HG03521 (cell line): Measurements from ENCODE around the gene WSCD2.
"Not testable (repeated sequence)": the region's sequence is repeated elsewhere in the genome, so short reads cannot be mapped to it uniquely, and the experiment has no call there.

ENCODE experiments used
- ATAC-seq: cut with Tn5 transposase; IDR thresholded peaks from one replicate; pipeline ENCODE4 v1.9.1; 2021; ENCODE audit warnings: mild to moderate bottlenecking, moderate library complexity; ENCODE audit not compliant: unreplicated experiment

The WSCD2 gene

GRCh38 chr12:108193493-108193892, 64.4 kb downstream of the WSCD2 start:
- no peak for ATAC-seq

- no peak for ATAC-seq
These were observed 64.8 kb downstream of the WSCD2 start for GRCh38 chr12:108193917-108194316.

GRCh38 chr12:108194585-108194984, 65.5 kb downstream of the WSCD2 start:
- ATAC-seq = no peak

- no peak for ATAC-seq
These were observed 67.2 kb downstream of the WSCD2 start for GRCh38 chr12:108196319-108196718.

GRCh38 chr12:108196921-108197320, 67.8 kb downstream of the WSCD2 start:
- ATAC-seq = no peak

GRCh38 chr12:108198043-108198442, 69.0 kb downstream of the WSCD2 start:
- no peak for ATAC-seq

GRCh38 chr12:108199106-108199505, 70.0 kb downstream of the WSCD2 start:
- ATAC-seq = no peak

- no peak for ATAC-seq
These were observed 72.7 kb downstream of the WSCD2 start for GRCh38 chr12:108201808-108202207.

GRCh38 chr12:108204117-108204987, 75.3 kb downstream of the WSCD2 start:
- no peak for ATAC-seq

- no peak for ATAC-seq
These were observed 76.8 kb downstream of the WSCD2 start for GRCh38 chr12:108205864-108206263.

- no peak for ATAC-seq
These were observed 79.0 kb downstream of the WSCD2 start for GRCh38 chr12:108207791-108208730.

- no peak for ATAC-seq
These were observed 80.9 kb downstream of the WSCD2 start for GRCh38 chr12:108210001-108210400.

- no peak for ATAC-seq
These were observed 82.1 kb downstream of the WSCD2 start for GRCh38 chr12:108211157-108211556.

- ATAC-seq = no peak
These were observed 84.9 kb downstream of the WSCD2 start for GRCh38 chr12:108213871-108214445.

- ATAC-seq = no peak
These were observed 85.4 kb downstream of the WSCD2 start for GRCh38 chr12:108214486-108214885.

- ATAC-seq = no peak
These were observed 86.4 kb downstream of the WSCD2 start for GRCh38 chr12:108215458-108215857.

- no peak for ATAC-seq
These were observed 89.8 kb downstream of the WSCD2 start for GRCh38 chr12:108218921-108219320.

- ATAC-seq = not testable (repeated sequence)
These were observed 96.0 kb downstream of the WSCD2 start for GRCh38 chr12:108225101-108225500.

GRCh38 chr12:108226866-108227265, 97.8 kb downstream of the WSCD2 start:
- ATAC-seq = no peak

- no peak for ATAC-seq
These were observed 99.7 kb downstream of the WSCD2 start for GRCh38 chr12:108228746-108229145.
